NCI-H446 (cell line): ENCODE results near the gene CDH23.

Source experiments
- DNase-seq, 2 experiments: peaks; one replicate each; lab custom pipeline; 2025; lab: John Stamatoyannopoulos, UW

Gene CDH23

DNA sequence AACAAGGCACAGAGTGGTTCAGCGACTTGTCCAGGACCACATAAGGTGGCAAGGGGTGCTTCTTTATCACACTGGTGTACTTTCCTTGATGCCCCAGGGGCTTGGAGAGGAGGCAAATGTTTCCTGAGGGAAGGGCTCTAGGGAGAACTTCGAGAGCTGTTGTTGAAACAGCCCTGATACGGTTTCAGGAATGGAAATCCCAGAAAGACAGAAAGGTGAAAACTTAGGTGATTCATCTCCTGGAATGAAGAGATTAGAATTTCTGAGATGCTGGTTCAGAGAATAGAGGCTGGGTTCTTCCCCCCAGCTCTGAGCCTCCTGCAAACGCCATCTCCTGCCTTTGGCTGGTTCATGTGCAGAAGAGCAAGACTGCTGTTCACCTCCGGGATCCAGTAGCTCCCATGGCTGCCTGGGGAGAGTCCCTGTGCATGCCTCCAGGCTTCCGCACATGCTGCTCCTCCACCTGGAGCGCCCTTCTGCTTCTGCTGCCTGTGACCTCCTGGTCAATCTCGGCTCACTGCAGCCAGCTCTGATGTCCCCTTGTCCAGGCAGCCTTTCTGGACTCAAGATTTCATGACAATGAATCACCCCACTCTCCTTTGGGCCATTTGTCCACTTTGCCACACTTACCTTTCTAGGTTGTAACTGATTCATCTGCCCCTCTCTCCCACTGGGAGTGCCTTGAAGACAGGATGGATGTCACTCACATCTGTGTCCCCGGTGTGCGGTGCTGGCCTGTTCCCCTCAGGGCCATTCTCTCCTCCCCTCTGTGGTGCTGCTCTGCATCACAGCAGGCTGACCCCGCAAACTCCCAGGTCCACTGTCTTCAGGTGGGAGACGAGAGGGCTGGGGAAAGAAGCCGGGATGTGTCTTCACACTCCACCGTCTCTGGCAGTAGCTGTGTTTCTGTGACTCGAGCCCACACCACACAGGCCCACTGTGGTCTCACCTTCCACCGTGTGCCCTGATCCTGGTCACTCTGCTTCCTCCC lies 3.6 kb upstream of the CDH23 start:
- DNase-seq: no peak

DNA sequence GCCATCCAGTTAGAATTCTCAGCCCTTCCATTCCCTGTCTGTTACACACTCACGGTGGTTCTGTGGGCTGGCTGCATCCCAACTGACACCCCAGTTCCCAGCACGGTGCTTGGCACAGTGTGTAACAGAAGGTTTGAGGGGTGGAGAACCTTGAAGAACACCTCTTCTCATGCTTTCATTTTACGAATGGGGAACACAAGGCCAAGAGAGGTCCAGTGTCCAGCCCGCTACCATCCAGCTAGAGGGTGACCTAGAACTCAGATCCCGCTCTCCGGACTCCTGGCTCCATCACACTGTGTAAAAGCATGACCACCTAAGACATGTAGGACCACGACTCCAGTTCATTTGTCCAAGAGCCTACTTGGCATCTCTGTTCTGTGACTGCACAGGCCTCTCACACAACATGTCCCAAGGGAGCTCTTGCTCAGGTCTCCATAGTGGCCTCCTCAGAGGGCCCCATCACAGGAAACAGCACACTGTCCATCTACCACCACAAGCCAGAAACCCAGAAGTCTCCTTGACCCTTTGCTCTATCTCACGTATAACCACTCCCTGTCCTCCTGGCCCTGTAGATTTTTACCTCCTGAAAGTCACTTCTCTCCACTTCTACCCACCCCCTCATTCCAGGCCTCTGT lies 2.8 kb upstream of the CDH23 start:
- DNase-seq: no peak

DNA sequence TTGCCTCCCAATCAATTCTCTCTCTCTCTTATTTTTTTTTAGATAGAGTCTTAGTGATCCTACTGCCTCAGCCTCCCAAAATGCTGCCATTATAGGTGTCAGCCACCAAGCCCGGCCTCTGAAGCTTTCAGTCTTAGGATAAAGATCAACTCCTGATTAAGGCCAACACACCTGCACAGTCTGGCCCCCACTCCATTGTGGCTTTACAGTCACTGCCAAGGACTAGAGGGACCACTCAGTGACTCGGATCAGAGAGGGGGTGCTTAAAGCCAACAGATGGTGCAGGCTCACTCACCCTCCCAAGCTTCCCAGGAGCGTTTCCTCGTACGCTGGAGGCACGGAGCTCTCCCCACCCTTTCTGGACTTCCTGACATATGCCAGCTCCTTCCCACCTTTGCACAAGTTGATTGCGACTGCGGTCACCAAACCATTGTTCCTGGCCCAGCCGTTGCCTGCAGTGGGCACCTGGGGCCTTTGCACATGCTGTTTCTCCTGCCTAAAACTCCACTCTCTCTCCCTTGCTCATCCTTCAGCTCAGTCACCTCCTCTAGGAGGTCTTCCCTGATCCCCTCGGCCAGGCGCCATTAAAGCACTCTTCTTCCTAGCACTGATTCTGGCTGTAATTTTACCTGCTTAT lies 1.7 kb upstream of the CDH23 start:
- DNase-seq: no peak

DNA sequence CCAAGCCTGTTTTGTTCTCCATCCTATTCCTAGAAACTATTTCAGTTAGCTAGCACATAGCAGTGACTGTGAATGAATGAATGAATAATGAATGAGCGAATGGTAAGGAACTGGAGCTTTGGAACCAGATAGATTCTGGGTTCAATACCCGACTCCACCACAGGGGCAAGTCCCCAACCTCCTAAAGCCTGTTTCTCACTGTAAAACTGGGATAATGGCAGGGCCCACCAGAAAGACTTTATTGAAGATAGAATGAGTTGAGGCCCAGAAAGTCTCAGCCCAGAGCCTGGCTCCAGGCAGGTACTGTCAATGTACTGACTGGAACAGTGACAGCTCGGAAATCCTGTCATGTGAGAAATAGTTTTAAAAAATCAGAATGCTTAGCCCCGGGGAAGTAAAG lies 1.1 kb upstream of the CDH23 start:
- no peak for DNase-seq

DNA sequence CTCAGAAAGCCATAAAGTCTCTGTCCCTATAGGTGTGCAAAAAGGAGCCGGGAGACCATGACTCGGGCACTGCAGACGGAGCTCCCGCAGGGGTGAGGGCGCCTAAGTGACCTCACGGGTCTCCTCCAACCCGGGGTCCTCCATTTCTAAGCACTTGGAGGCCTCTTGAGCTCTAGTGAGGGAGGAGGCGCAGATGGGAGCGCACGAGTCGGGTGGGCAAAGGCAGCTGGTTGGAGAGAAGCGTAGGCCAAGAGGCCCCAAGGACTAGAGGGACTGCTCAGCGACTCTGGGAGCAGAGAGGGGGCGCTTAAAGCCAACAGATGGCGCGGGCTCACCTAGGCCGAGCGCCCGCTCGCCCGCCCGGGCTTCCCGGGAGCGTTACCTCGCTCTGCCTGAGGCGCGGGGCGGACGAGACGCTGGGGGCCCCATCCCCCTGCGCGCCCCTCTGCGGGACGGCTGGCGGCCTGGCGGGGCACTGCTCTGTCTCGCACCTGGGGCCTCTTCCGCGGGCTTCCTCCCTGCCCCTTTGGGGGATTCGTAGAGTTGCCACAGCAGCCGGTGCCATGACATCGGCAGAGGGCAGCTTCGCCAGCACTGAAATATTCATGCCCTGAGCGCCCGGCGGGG lies 523 bp upstream of the CDH23 start:
- peak; percentile 4 to 71 for DNase-seq

DNA sequence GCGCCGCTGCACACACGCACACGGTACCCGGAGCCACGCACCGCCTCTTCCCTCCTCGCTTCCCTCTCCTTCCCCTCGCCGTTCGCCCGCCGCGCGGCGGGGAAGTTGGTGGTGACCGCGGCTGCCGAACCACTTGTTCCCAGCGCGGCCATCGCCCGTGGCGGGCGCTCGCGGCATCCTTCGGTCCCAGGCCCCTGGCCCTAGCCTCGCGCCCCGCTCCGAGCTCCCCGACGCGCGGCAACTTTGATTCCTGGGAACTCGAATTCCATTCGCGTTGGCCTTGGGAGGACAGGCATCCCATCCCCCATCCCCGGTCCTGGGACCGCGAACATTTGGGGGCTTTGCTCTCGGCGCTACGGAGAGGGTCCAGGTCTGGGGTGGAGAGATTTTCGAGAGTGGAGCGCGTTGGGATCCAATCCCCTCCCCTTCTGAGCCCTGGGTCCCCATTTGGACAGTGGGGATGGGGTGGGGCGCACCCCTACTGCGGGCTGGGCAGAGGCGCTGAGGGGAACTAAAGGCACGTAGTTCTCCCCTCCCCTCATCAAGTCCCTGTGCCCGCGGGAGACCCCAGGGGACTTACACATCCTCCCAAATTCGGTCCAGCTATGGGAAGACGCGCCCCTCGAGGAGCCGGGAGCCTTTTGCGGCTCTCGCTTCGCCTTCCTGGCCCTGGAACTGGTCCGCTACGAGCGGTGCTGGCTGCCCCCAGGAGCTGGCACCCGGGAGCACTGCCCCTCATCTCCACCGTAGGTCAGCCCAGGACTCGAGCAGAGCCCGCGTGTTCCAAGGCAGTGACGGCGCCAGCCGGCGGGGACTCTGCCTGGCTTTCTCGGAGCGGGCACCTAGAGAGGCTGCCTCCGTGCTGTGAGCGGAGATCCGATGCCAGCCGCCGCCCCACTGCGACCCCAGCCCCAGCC lies 834 bp downstream of the CDH23 start:
- DNase-seq: peak in 1 of 2 experiments; percentile 3

DNA sequence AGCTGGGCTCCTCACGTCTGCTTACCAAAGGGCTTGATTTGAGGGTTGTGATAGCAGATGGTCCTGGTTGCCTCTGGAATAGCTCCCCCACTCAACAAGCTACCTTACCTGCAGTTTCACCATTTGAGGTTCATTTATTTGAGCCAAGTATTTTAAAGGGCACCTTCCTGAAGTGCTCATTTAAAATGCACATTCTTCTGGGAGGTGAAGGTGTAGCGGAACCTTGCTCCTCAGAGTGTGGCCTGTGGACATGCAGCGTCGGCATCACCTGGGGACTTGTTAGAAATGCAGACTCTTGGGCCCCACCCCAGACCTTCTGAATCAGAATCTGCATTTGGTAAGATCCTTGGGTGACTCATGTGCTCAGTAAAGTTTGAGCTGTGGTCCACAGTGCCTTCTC lies 2.3 kb downstream of the CDH23 start:
- DNase-seq: no peak

DNA sequence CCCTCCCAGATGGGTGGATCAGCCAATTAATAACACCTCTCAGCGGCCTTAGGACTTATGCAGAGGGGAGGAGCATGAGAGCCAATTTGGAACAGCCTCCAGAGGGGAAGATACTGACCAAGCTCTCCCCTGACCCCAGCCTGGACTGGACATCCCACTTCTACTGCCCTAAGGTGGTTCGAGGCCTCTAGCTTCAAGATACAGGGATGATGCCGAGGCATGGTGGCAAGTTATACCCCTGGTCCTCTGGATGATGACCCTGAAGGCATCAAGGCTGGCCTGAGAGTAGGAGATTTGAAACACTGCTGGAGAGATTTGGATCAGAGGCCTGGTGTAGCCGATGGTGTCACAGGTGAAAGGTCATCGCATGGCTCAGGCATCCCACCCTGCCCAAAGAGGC lies 3.2 kb downstream of the CDH23 start:
- no peak for DNase-seq

DNA sequence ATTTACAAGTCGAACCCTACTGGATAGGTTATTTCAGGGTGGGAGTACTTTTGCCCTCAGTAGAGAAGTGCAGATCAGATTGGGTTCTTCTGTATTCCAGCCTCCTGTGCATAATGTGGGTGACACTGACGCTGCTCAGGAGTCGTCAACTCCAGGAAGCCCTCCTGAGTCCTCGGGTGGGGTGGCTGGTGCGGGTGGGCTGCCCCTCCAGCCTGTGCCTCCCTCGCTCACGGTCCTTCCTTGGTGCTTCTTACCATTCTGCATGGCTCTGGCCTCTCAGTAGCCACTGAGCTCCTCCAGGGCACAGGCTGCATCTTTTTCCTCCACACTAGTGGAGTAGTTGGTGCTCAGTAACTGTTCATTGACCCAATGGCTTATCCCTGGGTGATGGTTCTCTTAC lies 4.3 kb downstream of the CDH23 start:
- no peak for DNase-seq

DNA sequence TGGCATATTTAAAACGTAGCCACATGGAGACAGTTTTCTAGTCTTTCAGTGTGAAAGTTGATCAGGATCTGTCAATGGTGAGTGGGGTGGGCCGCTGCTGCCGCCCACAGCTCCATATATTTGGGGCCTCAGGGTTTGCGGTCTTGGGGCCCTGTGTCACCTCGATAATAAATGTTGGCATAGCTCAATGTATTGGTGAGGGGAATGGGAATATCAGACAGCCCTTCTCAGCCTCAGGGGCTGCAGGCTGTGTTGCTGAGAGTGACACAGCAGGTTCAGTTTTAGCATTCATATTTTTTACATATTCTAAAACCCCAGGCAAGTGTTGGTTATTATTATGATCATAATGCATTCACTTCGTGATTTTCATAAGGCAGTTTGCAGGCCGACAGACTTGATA lies 5.3 kb downstream of the CDH23 start:
- no peak for DNase-seq

DNA sequence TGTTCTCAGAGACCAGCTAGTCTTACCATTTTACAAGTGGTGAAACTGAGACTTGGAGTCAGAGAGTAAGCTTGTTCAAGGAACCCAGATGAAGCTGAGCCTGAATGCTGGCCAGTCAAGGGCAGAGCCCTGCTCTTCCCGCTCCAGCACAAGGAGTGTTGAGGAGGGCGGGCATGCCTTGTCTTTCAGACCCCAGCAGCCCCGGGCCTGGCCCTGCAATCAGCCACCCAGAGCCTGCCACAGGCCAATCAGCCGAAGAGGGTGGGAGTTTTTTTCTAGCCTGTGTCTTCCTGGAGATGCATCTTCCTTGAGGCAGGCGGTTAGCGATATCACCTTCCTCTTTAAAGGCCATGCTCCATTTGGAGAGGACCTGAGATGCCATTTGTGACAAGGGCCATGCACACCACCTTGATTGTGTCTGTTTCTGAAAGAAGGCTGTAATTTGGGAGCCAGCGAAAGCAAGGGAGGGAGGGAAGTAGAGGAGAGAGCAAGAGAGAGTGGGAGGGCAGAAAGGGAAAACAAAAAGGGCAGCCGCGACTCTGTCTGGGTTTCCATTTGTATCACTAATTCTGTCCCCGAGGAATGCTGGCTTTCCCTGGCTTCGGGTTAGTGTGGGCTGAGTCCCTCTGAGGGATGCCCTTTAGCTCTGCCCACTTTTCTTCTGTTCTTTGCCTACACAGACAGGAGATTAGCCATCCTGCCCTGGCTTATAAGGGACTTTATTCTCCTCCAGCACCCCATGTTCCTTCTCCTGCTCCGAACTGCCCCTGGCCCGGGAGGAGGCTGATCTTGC lies 8.0 kb downstream of the CDH23 start:
- no peak for DNase-seq

DNA sequence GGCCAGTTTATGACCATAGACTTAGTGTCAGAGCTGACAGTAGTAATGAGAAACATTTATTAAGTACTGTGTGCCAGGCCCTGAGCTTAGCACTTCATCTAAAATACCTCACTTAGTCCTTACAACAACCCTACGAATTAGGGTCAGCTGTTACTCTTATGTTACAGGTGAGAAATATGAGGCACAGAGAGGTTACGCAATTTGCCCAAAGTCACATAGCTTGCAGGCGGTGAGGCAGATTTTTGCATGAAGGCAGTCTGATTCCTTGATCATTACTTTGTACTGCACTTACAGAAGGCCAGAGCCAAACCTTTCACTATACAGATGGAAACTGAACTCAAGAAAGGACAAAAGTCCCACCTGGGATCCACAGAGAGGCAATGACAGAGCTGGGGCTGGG lies 10.2 kb downstream of the CDH23 start:
- DNase-seq: no peak

DNA sequence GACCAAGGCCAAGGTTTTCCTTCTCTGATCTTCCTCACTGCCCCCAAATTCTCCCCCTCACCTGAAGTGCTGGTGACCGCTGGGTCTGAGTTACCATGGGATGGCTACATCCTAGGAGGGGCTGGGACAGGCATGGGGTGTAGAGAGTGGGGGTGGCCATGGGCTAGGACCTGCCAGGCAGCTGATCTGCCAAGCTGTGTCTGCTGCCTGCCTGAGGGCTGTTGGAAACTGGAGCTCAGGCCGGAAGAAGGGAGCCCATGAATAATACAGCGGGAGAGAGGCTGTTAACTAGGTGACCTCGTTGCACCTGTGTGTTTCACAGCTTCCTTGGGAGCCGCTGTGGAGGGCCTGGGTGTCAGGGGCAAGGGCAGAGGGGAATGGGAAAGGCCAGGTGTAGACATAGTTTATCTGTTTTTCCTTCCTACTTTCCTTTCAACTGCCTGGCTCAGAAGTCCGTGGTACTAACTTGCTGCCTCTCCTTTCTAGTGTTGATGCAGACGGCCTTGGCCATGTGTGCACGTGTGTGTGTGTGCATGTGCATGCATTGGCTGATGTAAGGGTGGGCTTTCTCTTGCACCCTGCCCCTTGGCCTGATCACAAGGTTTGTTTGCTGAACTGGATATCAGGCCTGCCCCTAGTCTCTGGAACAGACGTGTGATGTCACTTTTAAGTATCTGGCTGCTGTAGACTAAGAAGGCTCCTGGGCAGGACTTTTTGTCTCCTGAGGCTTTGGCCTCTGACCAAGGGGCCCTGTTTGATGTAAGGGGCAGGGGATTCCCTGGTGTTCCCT lies 11.9 kb downstream of the CDH23 start:
- DNase-seq: no peak

DNA sequence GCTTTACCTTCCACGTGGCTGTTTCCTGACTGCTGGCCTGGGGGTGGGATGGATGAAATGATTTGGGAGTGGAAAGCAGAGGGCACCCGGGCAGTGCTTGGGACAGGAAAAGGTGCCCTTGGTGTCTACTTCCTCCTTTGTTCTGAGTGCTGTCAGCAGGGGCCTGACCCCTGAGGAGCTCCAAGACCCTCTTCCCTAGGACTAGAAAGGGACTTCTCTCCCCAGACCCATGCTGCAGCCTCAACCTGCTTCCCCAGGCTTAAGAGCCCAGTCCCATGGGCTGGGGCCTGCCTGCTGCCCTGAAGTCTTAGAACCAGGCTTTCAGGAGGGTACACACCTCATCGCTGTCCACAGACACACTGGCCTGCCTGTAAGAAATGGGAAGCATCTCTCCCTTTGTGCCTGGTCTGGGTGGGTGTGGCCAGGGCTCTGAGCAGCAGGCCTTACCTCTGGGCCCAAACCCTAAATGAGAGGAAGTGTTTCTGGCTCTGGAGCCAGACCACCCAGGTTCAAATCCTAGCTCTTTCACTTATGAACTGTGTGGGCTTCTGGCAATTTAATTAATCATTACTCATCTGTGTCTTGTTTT lies 12.9 kb downstream of the CDH23 start:
- no peak for DNase-seq

DNA sequence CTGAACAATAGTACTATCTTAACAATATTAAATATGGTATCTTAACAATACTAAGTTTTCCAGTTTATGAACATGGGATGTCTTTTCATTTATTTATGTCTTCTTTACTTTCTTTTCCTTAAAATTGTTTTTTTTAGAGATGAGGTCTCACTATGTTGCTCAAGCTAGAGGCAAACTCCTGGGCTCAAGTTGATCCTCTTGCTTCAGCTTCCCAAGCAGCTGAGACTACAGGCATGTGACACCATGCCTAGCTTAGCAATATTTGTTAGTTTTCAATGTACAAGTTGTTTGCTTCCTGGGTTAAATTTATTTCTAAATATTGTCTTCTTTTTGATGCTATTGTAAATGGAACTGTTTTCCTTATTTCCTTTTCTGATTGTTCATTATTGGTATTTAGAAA lies 16.9 kb downstream of the CDH23 start:
- DNase-seq: no peak

DNA sequence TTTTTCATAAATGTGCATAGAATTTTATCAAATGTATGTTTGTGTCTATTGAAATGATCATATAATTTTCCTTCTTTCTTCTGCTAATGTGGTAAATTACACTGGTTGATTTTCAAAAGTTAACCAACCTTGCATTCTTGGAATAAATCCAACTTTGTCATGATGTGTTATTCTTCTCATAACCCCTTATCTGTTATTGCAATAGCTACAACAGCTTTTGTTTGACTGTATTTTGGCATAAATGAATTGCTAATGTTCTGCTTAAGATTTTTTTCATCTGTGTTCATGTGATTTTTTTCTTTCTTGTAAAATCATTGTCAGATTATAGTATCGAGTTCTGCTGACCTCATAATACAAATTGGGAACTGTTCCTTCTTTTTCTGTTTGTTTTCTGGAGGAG lies 17.6 kb downstream of the CDH23 start:
- no peak for DNase-seq

DNA sequence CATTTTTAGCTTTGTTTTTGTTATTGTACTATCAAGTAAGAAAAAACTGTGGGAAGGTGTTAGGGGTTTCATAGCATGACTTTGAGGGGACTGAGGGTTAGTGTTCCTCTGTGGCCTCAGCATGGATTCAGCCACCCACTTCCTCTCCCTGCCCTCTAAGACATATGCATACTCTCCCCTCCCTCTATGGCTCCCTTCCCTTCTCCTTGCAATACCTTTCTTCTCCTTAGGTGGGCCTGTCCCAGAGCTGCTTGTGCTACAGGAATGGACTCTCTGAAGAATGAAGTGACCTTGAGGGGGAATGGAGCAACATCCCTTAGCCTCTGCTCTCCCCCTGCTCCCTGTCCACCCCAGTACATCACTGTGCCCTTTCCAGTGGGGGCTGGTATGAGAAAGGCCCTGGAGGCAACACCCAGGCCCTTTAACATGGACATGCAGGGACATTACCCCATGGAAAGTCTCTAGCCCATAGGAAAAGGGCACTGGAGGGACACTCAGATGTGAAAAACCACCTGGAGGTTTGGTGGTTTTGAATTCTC lies 22.4 kb downstream of the CDH23 start:
- DNase-seq: no peak

DNA sequence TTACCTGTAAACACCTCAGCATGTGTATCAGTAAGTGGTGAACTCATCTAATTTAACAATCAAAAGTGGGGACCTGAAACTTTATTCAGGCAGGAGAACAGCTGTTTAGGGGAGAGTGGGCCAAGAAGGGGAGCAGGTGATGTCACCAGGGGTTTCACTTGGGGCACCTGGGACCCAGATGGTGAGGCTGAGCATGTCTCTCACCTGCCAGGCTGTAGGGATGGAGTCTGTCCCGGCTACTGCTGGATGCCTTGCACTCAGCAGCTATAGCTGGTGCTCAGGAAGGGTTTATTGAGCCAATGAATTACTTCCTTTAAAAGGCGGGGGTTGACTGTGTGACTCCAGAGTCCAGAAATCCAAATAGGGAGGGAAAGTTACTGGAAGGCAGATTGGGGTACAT lies 23.0 kb downstream of the CDH23 start:
- DNase-seq: no peak

DNA sequence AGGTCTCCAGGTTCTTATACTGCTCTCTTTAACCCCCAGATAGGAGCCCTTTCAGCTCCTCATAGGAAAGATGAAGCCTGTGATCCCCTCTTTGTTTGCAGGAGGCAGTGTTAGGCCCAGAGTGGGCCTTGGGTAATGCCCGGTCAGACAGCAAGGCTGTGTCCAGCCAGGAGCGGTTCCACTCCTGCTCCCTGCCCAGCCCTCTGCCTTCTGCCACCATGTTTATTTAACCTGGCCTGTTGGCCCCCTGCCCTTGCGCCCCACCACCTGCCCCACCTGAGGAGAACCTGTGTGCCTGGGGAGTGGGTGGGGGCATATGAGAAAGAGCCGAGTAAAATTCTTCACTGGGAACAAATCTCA lies 24.3 kb downstream of the CDH23 start:
- no peak for DNase-seq
